HG03060 (cell line): Measurements from ENCODE around the gene MLST8.

Experiments
- ATAC-seq: cut with Tn5 transposase; IDR thresholded peaks from one replicate; pipeline ENCODE4 v1.9.1; 2021; ENCODE audit warnings: low read depth, moderate number of reproducible peaks; ENCODE audit not compliant: unreplicated experiment

The MLST8 gene

DNA sequence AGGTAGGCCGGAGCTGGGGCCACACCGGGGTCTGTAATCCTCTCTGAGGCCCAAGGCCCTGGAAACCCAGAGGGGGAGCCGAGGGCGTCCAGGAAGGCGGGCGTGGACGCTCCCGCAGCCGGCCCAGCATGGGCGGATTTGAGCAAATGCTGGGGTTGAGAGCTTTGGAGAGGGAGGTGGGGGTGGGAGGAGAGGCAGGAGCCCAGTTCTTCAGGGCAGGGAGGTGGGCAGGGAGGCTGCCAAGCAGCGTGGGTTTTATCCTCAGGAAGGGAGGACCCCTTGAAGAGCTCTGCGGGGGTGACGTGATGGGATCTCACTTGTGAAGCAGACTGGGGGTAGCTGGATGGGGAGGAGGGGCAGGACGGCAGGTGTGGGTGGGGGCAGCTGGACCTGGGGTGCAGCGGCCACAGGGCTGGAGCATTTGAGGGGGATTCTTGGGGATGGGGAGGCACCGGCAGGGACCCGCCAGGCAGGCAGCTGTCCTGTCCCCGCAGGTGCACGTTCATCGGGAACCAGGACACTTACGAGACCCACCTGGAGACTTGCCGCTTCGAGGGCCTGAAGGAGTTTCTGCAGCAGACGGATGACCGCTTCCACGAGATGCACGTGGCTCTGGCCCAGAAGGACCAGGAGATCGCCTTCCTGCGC lies 32.4 kb upstream of the MLST8 start:
- ATAC-seq, result no peak

- no peak for ATAC-seq
Observed at GRCh38 chr16:2173366-2173765, 31.9 kb upstream of the MLST8 start.

DNA sequence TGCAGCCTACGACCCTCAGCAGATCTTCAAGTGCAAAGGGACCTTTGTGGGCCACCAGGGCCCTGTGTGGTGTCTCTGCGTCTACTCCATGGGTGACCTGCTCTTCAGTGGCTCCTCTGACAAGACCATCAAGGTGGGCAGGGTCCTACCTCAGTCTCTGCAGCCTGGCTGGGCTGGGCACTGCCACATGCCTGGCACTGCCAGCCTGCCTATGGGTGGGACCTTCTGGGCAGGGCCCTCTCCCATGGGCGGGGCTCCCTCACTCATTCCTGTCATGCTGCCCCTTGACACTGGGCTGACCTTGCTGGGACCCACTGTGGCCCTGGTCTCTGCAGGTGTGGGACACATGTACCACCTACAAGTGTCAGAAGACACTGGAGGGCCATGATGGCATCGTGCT lies 31.3 kb upstream of the MLST8 start:
- no peak for ATAC-seq

DNA sequence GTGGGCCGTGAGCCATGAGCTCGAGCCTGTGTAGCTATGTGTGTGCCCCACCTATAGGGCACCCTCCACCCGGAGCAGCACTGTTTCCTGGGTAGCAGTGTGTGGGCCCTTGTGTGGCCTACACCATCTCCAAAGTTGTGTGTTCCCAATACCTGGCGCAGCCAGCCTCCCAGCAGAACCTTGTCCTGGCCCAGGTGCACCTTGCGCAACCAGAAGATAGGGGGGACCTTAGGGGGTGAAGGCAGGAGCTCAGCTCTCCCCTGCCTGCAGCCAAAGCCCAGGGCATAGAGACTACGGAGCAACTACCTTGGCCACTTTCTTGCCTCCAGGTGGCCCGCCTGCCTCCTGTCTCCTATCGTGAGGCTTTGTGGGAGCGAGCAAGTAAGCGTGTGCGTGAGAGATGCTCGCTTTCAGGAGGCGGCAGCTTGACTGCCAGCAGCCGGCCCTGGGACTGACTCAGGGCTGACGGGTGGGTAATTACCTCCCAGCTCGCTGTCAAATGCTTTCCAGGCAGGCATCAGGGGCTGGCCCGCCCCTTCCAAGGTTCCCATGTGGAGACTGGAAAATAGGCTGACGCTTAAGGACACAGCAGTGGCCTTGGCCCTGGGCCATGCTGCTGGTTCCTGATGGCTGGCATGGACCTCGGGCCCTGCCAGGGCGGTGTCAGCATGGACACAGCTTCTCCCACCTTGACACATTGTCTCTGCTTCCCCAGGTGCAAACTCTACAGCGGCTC lies 30.7 kb upstream of the MLST8 start:
- no peak for ATAC-seq

- no peak for ATAC-seq
Observed at GRCh38 chr16:2175454-2175853, 29.8 kb upstream of the MLST8 start.

DNA sequence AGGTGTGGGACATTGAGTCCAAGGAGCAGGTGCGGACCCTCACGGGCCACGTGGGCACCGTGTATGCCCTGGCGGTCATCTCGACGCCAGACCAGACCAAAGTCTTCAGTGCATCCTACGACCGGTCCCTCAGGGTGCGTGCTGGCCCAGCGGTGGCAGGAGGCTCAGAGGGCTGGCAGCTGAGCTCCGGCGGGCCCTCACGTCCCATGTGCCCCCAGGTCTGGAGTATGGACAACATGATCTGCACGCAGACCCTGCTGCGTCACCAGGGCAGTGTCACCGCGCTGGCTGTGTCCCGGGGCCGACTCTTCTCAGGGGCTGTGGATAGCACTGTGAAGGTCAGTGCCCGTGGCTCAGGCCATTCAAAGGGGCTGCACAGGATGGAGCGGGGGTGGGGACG lies 29.2 kb upstream of the MLST8 start:
- no peak for ATAC-seq

- no peak for ATAC-seq
Observed at GRCh38 chr16:2177101-2177500, 28.2 kb upstream of the MLST8 start.

DNA sequence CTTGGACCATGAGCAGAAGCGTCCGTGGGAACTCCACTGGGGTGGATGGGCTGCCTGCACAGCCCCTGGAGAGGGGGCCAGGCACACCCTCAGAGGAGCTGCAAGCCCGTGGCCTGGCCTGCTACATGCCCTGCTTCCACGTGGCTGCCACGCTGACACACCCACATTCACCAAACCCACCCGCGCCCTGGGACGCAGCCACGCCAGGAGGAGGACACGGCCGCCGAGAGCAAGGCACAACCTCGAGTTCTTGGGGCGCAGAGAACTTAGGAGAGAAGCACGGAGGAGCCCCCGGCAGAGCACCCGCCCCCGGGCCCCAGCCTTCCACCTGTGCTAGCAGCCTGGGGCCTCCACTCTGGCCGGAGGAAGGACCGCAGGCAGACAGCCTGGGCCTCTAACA lies 27.7 kb upstream of the MLST8 start:
- no peak for ATAC-seq

GRCh38 chr16:2178321-2179106 lies 26.7 kb upstream of the MLST8 start:
- ATAC-seq, result no peak

- ATAC-seq, result no peak
Observed at GRCh38 chr16:2179107-2179501, 26.1 kb upstream of the MLST8 start.

DNA sequence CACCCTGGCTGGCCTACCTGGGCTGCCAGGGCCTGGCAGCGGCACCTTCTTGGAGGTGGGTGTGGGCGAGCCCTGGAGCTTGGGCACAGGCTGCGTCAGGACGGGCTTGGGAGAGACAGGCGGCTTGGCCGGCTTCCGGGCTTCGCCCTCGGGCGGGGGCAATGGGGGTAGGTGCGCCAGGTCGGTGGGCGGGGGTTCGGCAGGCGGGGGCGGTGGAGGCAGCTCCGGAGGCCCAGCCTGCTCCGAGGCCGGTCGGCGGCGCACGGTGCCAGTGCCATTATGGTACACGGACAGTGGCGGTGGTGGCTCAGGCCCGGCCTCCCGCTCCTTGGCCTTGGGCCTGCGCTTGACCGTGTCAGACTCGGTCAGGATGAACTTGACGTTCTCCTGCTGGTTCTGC lies 25.7 kb upstream of the MLST8 start:
- ATAC-seq, result no peak

DNA sequence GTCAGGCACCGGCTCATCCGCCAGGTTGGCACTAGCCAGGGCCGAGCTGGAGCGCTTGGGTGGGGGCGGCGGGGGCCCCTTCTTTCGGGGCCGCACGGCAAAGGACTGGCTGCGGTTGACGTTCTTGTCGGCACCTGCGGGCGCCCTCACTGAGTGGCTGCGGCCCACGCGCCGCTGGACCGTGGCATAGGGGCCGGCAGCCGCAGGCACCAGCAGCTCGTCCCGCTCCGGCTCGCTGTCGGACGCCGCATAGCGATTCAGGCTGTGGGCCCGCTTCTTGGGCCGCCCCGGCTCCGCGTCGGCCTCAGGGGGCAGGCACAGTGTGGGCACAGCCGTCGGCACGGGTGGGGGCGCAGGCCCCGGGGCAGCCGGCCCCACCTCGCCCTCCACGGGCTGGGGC lies 24.8 kb upstream of the MLST8 start:
- ATAC-seq, result no peak

DNA sequence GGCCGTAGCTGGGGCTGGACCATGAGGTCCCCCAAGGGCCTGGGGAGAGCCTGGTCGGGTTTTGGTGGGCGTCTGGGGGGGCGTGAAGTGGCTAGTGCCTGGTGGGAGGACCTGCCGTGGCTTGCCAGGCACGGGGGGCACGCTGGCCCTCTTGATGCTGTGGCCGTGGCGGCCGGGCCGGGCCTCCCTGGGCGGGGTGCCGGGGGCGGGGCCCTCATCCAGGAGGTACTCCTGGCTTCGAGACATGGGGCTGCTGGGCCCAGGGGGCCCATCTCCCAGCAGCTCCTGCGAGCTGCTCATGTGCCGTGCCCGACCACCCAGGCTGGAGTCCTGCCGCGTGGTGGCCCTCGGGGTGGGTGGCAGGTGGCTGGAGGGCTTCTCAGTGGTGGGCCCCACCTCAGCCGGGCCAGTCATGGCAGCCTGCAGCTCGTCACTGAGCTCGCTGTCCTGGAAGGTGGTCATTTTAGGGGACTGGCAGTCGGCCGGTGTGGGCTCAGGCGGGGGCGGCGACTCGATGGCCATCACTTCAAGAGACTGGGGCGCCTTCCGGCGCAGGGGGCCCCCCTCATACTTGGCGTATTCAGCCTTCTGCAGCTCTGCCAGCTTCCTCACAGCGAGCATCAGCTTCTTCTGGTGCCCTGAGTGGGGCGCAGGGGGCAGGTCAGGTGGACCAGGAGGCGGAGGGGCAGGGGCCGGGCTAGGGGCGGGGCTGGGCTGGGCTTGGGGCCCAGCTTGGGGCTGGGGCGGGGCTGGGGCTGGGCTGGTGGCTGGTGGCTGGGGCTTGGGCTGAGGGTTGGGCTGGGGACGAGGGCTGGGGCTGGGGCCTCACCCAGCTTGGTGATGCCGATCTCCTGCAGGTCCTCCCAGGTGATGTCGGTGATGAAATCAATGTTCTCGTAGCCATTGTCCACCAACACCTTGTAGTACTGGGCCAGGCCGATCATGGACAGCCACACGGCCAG lies 24.0 kb upstream of the MLST8 start:
- ATAC-seq, result no peak

DNA sequence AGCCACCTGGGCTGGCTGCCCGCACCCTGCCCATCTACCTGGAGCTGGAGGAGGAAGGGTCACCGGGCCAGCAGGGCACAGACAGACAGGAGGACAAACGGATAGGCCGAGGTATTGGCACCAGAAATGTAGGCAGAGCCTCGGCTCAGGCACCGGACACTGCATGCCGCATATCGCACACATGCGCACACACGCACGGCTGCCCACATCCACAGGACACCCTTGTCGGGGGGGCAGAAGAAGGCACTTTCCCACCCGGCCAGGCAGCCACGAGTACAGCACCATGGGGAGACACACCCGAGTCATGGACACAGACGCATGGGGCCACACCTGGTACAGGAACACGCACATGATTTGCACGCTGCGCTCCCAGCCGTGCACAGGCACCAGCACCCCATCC lies 23.3 kb upstream of the MLST8 start:
- no peak for ATAC-seq

- no peak for ATAC-seq
Observed at GRCh38 chr16:2183671-2184070, 21.6 kb upstream of the MLST8 start.

DNA sequence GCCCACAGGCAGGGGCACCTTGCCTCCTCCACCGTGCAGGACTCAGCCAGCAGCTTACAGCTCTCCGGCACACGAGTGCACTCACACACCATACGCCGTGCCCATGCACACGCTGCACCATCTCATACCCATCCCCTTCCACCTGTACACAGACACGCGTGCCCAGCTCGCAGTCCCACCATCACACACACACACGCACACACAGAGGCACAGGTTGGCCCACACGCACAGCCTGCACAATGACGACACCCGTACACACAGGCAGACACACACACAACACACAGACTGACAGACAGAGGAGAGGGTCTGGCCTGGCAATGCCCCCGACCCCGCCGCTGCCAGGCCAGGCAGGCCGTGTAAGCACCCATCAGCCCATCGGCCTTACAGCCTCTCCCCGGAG lies 20.9 kb upstream of the MLST8 start:
- ATAC-seq, result no peak

GRCh38 chr16:2184962-2185361 lies 20.3 kb upstream of the MLST8 start:
- ATAC-seq, result no peak

- ATAC-seq, result no peak
Observed at GRCh38 chr16:2186064-2186463, 19.2 kb upstream of the MLST8 start.

DNA sequence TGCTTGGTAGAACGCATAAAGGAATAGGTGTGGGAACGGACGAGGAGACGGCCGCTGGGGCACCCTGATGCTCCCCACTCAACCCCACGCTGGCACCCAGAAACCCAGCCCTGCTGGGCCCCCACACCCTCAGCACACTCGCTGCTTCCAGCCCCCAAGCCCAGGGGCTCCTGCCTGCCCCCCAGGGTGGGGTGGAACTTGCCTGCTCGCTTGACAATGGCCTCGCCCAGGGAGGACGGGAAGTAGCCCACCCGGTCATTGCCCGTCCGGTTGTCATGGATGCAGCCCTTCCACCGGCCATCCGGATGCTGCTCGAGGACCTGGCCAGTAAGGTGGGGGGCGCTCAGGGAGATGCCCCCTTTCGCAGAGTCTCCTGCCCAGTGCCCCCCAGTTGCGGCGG lies 18.7 kb upstream of the MLST8 start:
- ATAC-seq, result no peak

- ATAC-seq, result no peak
Observed at GRCh38 chr16:2187212-2187611, 18.0 kb upstream of the MLST8 start.

GRCh38 chr16:2188395-2188794 lies 16.9 kb upstream of the MLST8 start:
- no peak for ATAC-seq
